HL-60/S4 (cell line): ENCODE data around the gene TRAPPC6A.
"Not testable (repeated sequence)": the region's sequence is repeated elsewhere in the genome, so short reads cannot be mapped to it uniquely, and the experiment has no call there.

Experiments used
- in situ Hi-C: fragments of 300-500 bp; cut with MboI; formaldehyde crosslinking; loops from 2 replicates; pipeline ENCODE4 v1.14.3; 2022; ENCODE audit warnings: low sequenced_read_pairs

The TRAPPC6A gene

GRCh38 chr19:45133661-45134060, 44.4 kb downstream of the TRAPPC6A start:
- in situ Hi-C loops, result no loop called here

- in situ Hi-C loops, result no loop called here
Observed at GRCh38 chr19:45130888-45131615, 47.0 kb downstream of the TRAPPC6A start.

- in situ Hi-C loops, result no loop called here
Observed at GRCh38 chr19:45130236-45130635, 47.8 kb downstream of the TRAPPC6A start.

GRCh38 chr19:45128806-45129205, 49.2 kb downstream of the TRAPPC6A start:
- in situ Hi-C loops, result no loop called here

GRCh38 chr19:45128146-45128545, 49.9 kb downstream of the TRAPPC6A start:
- in situ Hi-C loops, result no loop called here

- in situ Hi-C loops, result no loop called here
Observed at GRCh38 chr19:45126654-45127053, 51.4 kb downstream of the TRAPPC6A start.

GRCh38 chr19:45125975-45126493, 52.0 kb downstream of the TRAPPC6A start:
- in situ Hi-C loops, result no loop called here

- in situ Hi-C loops, result no loop called here
Observed at GRCh38 chr19:45125360-45125759, 52.7 kb downstream of the TRAPPC6A start.

- in situ Hi-C loops, result no loop called here
Observed at GRCh38 chr19:45124021-45124420, 54.0 kb downstream of the TRAPPC6A start.

- in situ Hi-C loops, result no loop called here
Observed at GRCh38 chr19:45123440-45123850, 54.6 kb downstream of the TRAPPC6A start.

- in situ Hi-C loops, result no loop called here
Observed at GRCh38 chr19:45122832-45123231, 55.2 kb downstream of the TRAPPC6A start.

GRCh38 chr19:45121827-45122345, 56.2 kb downstream of the TRAPPC6A start:
- in situ Hi-C loops, result no loop called here

- in situ Hi-C loops, result no loop called here
Observed at GRCh38 chr19:45119582-45119981, 58.5 kb downstream of the TRAPPC6A start.

GRCh38 chr19:45118591-45119355, 59.3 kb downstream of the TRAPPC6A start:
- in situ Hi-C loops, result not testable (repeated sequence)

GRCh38 chr19:45118106-45118505, 59.9 kb downstream of the TRAPPC6A start:
- in situ Hi-C loops, result no loop called here

GRCh38 chr19:45117671-45118070, 60.4 kb downstream of the TRAPPC6A start:
- in situ Hi-C loops, result no loop called here

GRCh38 chr19:45117167-45117594, 60.9 kb downstream of the TRAPPC6A start:
- in situ Hi-C loops, result no loop called here

- in situ Hi-C loops, result no loop called here
Observed at GRCh38 chr19:45115809-45116615, 62.0 kb downstream of the TRAPPC6A start.

- in situ Hi-C loops, result no loop called here
Observed at GRCh38 chr19:45114116-45114515, 63.9 kb downstream of the TRAPPC6A start.

- in situ Hi-C loops, result no loop called here
Observed at GRCh38 chr19:45113628-45114027, 64.4 kb downstream of the TRAPPC6A start.
